ENCODE results near the gene LZTS2. TPM values are rescaled to one million over a fixed set of nuclear protein-coding genes. Genes with fewer than 3 reads are reported as not detected.

Gene LZTS2
- total and polyA plus RNA-seq, 10 of the 15 experiments (the other 5 are each of a cell fraction or from before 2014, with no cell fraction given): 0.08 to 13.4 (median 7.2) TPM

DNA sequence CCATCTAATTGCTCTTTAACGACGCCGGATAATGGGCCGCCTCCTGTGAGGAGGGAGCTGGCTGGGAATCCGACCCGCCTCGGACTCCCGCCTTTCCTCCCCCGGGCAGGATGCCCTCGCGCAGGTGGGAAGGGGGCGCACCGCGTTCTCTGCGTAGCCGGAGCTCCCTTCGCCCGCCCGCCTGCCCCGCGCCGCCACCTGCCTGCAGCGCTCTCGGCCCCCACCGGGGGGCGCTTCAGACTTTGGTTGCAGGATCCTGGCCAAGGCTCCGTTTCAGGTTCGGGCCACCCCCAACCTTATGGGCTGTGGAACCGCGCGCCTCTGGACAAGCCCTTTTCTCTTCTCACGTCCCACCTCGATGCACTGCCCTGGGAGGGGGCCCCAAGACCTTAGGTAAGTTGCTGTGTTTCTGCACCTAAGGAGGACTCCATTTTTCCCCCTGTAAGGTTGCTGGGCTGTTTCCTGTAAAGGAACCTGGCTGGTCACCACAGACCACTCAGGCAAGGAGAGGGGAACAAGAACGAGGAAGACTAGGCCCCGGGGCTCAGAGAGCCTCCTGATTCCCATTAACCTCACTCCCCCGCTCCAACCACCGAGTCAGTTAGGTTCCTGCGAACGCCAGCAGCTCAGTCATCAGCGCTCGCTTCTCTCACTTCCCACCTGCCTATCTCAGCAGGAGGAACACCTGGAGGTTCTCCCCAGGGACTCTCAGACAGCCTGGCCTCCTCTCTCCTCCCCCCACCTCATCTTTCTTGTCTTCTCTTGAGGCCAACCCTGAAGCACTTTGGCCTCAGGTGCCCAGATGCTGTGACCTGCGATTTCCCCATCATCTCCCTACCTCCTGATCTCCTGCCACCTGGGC lies 50.8 kb downstream of the LZTS2 start (continued):
- TF ChIP-seq, protein P1, sequence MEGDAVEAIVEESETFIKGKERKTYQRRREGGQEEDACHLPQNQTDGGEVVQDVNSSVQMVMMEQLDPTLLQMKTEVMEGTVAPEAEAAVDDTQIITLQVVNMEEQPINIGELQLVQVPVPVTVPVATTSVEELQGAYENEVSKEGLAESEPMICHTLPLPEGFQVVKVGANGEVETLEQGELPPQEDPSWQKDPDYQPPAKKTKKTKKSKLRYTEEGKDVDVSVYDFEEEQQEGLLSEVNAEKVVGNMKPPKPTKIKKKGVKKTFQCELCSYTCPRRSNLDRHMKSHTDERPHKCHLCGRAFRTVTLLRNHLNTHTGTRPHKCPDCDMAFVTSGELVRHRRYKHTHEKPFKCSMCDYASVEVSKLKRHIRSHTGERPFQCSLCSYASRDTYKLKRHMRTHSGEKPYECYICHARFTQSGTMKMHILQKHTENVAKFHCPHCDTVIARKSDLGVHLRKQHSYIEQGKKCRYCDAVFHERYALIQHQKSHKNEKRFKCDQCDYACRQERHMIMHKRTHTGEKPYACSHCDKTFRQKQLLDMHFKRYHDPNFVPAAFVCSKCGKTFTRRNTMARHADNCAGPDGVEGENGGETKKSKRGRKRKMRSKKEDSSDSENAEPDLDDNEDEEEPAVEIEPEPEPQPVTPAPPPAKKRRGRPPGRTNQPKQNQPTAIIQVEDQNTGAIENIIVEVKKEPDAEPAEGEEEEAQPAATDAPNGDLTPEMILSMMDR (IDR thresholded peaks at IDR 0.05 in 2 of 3, conservative IDR thresholded peaks at IDR 0.05 in 1 of 3; ENCODE audit: control insufficient read depth in 2 of 3, extremely low read depth in 1 of 3, insufficient read depth in 1 of 3, low read depth in 3 of 3, low read length in 3 of 3): peak; percentile 85 to 88 (median 87)
- TF ChIP-seq SMC3 (IDR thresholded peaks at IDR 0.05; ENCODE audit: borderline replicate concordance, low read length): peak; percentile 63; the same call in 1 of the 2 replicates
- no peak for TF ChIP-seq IRF4 (IDR thresholded peaks at IDR 0.05; ENCODE audit: low read depth, low read length)
- no peak for TF ChIP-seq MYC (IDR thresholded peaks at IDR 0.05; ENCODE audit: insufficient read depth, insufficient read length, insufficient replicate concordance, low read length, severe bottlenecking)
- TF ChIP-seq YY1 (IDR thresholded peaks at IDR 0.05; ENCODE audit: low read depth, low read length): peak; percentile 55
- TF ChIP-seq HDAC6 (IDR thresholded peaks at IDR 0.05; ENCODE audit: unreplicated experiment): no peak
- TF ChIP-seq SP1 (IDR thresholded peaks at IDR 0.05; ENCODE audit: low read depth, low read length): no peak
- TF ChIP-seq, protein P2, sequence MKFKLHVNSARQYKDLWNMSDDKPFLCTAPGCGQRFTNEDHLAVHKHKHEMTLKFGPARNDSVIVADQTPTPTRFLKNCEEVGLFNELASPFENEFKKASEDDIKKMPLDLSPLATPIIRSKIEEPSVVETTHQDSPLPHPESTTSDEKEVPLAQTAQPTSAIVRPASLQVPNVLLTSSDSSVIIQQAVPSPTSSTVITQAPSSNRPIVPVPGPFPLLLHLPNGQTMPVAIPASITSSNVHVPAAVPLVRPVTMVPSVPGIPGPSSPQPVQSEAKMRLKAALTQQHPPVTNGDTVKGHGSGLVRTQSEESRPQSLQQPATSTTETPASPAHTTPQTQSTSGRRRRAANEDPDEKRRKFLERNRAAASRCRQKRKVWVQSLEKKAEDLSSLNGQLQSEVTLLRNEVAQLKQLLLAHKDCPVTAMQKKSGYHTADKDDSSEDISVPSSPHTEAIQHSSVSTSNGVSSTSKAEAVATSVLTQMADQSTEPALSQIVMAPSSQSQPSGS (IDR thresholded peaks at IDR 0.05; ENCODE audit: low read length): no peak
- no peak for TF ChIP-seq NFIC (IDR thresholded peaks at IDR 0.05; ENCODE audit: low read depth, low read length)
- no peak for TF ChIP-seq ZNF207 (IDR thresholded peaks at IDR 0.05; ENCODE audit: borderline replicate concordance)
- TF ChIP-seq ZNF622 (IDR thresholded peaks at IDR 0.05): no peak
- no peak for TF ChIP-seq MTA3 (IDR thresholded peaks at IDR 0.05; ENCODE audit: borderline replicate concordance, low read length)
- TF ChIP-seq RFX5 (IDR thresholded peaks at IDR 0.05; ENCODE audit: low read depth, low read length): no peak
- TF ChIP-seq ETV6 (conservative IDR thresholded peaks at IDR 0.05 in 1 of 2, IDR thresholded peaks at IDR 0.05 in 1 of 2; ENCODE audit: borderline replicate concordance in 1 of 2, low read depth in 1 of 2): no peak
- TF ChIP-seq, protein P3, sequence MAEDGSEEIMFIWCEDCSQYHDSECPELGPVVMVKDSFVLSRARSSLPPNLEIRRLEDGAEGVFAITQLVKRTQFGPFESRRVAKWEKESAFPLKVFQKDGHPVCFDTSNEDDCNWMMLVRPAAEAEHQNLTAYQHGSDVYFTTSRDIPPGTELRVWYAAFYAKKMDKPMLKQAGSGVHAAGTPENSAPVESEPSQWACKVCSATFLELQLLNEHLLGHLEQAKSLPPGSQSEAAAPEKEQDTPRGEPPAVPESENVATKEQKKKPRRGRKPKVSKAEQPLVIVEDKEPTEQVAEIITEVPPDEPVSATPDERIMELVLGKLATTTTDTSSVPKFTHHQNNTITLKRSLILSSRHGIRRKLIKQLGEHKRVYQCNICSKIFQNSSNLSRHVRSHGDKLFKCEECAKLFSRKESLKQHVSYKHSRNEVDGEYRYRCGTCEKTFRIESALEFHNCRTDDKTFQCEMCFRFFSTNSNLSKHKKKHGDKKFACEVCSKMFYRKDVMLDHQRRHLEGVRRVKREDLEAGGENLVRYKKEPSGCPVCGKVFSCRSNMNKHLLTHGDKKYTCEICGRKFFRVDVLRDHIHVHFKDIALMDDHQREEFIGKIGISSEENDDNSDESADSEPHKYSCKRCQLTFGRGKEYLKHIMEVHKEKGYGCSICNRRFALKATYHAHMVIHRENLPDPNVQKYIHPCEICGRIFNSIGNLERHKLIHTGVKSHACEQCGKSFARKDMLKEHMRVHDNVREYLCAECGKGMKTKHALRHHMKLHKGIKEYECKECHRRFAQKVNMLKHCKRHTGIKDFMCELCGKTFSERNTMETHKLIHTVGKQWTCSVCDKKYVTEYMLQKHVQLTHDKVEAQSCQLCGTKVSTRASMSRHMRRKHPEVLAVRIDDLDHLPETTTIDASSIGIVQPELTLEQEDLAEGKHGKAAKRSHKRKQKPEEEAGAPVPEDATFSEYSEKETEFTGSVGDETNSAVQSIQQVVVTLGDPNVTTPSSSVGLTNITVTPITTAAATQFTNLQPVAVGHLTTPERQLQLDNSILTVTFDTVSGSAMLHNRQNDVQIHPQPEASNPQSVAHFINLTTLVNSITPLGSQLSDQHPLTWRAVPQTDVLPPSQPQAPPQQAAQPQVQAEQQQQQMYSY (CRISPR knock-in tag; IDR thresholded peaks at IDR 0.05): no peak
- no peak for TF ChIP-seq SRF (IDR thresholded peaks at IDR 0.05; ENCODE audit: low read depth in 2 of 2, low read length in 2 of 2)
- TF ChIP-seq CBFB (IDR thresholded peaks at IDR 0.05; ENCODE audit: low read depth): no peak
- TF ChIP-seq MYB (IDR thresholded peaks at IDR 0.05; ENCODE audit: borderline replicate concordance, low read depth, low read length): no peak
- TF ChIP-seq STAT3 (IDR thresholded peaks at IDR 0.05; ENCODE audit: low read depth, low read length): no peak
- no peak for TF ChIP-seq POLR2AphosphoS2 (IDR thresholded peaks at IDR 0.05; ENCODE audit: low read depth, low read length)
- TF ChIP-seq, protein P4, sequence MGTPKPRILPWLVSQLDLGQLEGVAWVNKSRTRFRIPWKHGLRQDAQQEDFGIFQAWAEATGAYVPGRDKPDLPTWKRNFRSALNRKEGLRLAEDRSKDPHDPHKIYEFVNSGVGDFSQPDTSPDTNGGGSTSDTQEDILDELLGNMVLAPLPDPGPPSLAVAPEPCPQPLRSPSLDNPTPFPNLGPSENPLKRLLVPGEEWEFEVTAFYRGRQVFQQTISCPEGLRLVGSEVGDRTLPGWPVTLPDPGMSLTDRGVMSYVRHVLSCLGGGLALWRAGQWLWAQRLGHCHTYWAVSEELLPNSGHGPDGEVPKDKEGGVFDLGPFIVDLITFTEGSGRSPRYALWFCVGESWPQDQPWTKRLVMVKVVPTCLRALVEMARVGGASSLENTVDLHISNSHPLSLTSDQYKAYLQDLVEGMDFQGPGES (IDR thresholded peaks at IDR 0.05): no peak
- peak; percentile 8 for TF ChIP-seq RELA (IDR thresholded peaks at IDR 0.05; ENCODE audit: borderline replicate concordance, partially characterized antibody)
